GM21526 (cell line): ENCODE results near the gene LPP.
"Not testable (repeated sequence)": the region's sequence is repeated elsewhere in the genome, so short reads cannot be mapped to it uniquely, and the experiment has no call there.

Experiments used
- ATAC-seq: cut with Tn5 transposase; IDR thresholded peaks from one replicate; pipeline ENCODE4 v1.9.1; 2021; ENCODE audit warnings: moderate library complexity; ENCODE audit not compliant: unreplicated experiment, low FRiP score

LPP gene, protein sequence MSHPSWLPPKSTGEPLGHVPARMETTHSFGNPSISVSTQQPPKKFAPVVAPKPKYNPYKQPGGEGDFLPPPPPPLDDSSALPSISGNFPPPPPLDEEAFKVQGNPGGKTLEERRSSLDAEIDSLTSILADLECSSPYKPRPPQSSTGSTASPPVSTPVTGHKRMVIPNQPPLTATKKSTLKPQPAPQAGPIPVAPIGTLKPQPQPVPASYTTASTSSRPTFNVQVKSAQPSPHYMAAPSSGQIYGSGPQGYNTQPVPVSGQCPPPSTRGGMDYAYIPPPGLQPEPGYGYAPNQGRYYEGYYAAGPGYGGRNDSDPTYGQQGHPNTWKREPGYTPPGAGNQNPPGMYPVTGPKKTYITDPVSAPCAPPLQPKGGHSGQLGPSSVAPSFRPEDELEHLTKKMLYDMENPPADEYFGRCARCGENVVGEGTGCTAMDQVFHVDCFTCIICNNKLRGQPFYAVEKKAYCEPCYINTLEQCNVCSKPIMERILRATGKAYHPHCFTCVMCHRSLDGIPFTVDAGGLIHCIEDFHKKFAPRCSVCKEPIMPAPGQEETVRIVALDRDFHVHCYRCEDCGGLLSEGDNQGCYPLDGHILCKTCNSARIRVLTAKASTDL

DNA sequence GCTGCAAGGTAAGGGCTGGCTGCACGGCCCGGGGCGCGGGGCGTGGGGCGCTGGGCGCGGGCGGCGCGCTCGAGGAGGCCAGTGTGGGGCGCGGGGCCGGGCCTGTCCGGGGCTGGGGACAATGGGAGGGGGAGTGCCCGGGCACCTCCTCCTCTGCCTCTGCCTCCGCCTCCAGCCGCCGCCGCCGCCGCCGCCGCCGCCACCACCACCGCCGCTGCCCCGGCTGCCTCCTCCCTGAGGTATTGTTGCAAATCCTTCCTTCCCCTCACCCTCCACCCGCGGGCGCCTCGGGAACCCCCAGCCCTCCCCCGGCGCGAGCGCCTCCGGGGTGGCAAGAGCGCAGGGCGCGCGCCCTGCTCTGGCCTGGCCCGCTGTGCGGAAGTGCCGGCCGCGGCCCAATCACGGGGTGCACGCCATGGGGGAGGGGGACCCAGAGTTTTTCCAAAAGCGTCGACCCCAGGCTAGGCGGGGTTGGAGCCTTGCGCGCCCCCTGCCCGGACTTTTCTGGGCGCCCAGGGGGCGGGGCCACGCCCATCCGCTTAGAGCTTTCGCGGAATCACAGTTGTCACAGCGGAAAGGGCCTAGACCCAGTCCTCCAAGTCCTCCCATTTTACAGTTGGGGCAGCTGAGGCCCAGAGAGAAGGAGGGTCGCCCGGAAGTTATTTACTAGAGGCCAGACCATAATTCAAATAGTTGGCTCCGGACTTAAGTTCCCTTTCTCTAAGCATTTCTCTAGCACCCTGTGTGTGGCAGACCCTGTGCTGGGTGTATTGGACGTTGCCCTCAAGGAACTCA is at the start of gene LPP:
LPP (plus strand) TSS at position 144 of the 795 bp plus-strand sequence. CDS start 251,964 bp downstream, outside the sequence.
- ATAC-seq, result peak; percentile 87

DNA sequence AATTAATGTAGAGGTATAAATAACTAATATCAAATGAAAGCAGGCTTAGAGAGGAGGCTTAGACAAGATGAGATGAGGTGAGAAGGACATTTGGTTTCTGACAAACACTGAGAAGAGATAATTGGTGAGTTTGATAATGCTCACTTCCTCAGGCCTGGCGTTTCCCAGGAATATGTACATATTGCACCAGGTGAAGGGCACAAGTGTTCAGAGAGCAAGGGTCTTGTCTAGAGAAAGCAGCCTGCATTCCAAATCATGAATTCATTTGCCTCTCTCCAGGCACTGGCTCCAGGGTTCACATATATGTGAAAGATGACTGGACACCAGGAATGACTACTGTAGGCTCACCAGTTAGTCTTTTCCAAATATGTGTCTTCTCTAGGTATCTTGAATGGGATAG is 48.0 kb upstream of the LPP start:
- ATAC-seq, result no peak

DNA sequence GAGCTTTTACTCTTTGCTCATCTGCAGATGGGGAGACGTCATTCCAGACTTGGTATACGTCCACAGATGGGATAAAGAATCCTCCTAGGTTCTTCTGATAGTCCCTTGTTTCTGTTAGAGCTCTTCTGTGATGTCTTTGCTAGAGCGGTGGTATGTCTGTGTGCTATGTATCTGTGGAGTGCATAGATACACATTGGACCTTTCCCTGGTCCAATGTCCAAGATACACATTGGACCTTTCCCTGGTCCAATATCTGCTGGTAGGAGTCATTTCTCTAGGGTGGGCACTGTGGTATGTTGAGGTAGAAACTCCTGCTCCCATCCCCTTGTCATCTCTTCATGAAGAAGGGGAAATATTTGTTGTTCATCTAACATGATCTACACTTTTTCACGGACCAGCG is 47.5 kb upstream of the LPP start:
- ATAC-seq, result no peak

DNA sequence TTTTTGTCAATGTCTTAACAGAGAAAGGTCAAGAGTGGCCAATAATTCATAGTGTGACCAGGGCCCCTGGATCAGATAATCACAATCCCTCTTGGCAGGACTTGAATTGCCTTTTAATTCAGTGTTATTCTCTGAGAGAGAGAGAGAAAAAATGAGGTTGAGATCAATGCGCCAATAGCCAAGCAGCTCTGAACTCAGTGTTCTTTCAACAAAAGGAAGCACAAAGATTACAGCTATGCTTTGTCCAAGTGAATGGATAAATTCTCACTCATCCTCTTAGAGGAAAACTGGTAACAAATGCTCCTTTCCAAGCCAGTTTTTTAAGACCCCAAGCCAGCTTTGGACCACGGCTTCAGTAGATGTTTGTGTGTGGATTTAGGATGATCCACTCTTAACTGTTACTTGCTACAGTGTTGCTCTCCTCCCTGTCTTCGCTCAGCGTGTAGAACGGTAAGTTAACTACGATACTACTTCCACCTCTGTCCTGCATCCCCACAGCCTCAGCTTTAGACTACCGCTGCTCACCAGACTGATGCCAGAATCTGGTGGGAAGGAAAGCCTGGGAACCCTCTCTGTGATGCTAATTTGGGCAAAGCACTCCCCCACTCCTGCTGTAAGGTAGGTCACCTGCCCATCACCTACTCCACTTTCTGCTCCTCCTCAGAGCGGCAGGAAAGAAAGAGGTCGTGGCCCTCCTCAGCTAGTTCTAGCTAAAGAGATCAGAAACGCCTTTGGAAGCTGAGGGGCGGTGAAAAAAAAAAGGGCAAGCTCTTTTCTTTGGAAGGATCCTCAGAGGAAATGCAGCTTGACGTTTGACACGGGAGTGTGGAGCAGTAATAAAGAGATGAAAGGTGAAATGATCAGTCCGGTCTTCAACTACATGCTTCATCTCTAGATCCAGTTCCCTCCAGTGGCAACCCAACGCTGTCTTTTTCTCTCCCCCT is 46.8 kb upstream of the LPP start:
- no peak for ATAC-seq

DNA sequence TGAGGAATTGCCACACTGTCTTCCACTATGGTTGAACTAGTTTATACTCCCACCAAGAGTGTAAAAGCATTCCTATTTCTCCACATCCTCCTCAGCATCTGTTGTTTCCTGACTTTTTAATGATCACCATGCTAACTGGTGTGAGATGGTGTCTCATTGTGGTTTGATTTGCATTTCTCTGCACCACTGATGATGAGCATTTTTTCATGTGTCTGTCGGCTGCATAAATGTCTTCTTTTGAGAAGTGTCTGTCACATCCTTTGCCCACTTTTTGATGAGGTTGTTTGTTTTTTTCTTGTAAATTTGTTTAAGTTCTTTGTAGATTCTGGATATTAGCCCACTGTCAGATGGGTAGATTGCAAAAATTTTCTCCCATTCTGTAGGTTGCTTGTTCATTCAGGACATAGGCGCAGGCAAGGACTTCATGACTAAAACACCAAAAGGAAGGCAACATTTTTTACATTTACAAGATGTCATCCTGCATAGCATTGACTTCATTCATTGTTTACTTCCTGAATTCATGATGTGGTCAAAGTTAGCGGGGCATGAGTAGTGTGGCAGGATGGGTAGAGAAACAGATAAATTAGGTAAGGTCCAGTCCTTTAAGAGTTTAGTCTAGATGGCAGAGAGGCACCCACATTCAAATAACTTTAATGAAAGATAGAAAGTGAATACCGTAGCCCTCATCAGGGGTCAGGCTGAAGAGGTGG is 45.1 kb upstream of the LPP start:
- ATAC-seq, result no peak

DNA sequence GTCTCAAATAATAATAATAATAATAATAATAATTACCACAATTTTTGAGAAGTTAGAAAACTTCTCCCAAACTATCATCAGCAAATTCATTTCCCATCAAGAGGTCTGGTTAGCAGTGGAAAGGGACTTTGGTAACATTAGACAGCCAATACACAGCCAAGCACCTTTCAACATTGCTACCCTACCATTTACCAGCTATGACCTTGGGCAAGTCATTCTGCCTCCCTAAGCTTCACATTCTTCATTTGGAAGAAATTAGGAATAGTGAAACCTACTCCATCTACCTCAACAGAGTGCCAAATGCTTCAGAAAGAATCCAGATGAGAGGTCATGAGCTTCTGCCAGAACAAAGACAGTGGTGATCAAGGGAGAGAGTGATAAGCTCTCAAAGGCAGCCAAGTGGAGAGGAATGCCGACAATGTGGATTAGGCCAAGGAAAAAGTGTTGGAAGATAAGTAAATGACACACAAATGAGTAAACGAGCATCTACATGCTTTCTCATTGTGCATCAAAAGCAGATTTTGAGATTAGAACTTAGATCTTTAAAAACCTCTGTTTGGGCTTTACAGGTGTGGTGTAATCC is 42.9 kb upstream of the LPP start:
- no peak for ATAC-seq

DNA sequence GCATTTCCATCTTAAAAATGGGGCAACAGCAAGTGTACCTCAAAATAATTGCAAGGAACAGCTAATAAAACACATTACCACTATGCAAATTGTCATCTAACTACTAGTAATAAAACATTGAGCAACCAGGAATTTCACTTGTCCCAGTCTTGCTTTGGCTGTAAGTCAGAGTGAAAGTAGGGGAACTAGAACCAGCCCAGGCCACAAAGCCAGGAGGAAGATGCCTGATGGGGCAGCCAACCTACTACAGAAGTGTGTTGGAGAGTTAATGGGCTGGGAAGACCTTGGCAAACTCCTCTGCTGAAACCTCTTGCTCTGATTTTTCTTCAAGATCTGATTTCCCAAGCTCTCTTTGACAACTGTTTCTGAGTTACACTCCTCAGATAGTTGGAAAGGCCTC is 40.2 kb upstream of the LPP start:
- ATAC-seq, result no peak

DNA sequence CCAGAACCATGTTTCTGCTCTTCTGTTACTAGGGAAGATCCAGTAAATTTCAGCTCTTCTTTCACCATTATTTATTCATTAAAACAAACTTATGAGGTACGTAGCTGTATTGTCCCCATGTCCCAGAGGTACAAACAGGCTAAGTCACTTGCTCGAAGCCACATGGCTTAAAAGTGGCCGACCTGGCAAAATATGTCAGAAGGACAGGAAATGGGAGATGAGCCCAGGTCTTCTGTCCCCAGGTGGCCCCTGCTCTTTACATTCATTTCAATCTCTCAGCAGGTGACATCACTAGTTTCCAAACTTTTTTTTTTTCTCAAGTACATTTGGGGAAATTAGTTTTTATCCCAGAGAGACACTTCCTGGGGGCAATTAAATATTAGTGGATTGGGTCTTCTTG is 34.1 kb upstream of the LPP start:
- ATAC-seq, result no peak

DNA sequence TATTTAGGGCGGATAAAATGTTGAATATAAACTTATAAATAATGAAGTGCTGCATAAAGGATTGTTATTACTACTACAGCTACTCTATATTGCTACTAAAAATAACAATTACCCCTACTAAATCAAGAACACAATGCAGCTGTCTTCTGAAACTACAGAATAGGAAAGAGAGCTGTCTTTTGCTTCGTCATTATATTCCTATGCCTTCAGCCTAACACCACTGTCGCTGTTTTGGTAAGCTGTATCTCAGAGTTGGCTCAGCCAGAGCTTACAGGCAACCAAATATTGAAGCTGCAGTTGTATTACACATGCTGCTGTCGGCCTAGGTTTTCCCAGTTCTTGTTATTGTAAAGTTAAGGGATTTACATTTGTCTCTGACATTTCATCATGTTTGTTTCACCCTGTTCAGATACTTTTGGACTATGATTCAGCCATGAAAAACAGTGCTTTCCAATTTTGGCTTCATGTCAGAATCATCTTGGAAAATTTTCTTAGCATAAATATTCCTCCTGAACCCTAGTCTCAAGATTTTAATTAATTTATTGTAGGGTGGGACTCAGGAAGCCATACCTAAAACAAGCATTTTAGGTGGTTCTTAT is 31.3 kb upstream of the LPP start:
- ATAC-seq, result no peak

DNA sequence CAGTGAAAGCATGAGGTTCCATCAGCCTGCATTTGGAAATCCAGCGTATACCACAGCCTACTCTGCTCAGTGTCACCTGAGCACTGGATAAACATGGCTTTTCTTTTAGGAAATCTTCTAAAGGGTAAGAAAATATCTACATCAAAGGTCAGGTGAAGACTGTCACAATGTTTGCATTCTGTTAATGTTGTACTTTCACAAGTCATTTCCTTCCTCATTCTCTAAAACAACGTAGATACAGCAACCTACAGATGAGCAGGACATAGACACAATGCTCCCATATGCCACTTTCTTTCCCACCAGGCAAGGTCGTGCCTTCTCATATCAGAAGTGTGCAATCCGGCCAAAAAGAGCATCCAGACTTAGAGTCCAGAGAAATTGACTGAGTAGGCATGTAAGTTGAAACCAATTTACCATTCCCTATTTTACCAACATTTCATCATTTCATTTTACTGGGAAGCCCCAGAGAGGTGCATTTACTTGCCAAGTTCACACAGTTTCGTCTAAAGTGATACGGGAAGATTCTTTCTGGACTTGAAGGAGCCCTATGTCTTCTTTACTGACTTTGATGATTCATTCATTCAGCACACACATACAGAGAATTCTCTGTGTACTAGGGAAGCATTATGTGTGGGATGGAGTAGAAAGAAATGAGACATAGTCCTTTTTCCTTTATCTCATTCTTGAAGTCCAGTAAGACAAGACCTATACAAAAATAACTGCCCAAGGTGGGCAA is 30.6 kb upstream of the LPP start:
- no peak for ATAC-seq

DNA sequence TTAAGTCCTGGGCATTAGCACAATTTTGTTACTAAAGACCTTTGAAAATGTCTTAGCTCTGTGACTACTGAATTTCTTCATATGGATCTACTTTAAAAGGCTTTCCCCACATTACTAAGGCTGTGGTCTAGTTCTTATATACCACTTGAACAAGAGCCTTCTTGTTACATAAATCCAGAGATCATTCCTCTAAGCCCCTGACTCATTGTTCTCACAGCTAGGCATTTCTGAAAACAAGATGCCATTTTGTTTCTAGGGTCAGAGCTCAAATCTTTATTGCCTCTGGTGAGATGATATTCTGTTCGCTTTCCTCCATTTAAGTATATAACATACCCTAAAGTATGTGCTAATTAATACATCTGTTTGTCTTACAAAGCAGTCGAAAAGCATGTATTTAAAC is 29.8 kb upstream of the LPP start:
- ATAC-seq, result no peak

DNA sequence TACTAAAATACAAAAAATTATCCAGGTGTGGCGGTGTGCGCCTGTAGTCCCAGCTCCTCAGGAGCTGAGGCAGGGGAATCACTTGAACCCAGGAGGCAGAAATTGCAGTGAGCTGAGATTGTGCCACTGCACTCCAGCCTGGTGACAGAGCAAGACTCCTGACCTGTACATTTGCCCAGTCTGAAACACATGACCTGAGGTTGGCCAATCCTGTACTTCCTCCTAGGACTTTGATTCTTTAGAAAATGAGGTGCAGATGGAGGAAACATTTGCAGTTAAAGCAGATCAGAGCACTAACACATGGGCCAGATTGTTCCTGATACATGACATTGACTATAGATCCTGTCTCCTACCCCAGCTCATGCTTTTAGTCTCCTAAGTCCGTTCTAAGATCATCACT is 28.9 kb upstream of the LPP start:
- ATAC-seq, result no peak

DNA sequence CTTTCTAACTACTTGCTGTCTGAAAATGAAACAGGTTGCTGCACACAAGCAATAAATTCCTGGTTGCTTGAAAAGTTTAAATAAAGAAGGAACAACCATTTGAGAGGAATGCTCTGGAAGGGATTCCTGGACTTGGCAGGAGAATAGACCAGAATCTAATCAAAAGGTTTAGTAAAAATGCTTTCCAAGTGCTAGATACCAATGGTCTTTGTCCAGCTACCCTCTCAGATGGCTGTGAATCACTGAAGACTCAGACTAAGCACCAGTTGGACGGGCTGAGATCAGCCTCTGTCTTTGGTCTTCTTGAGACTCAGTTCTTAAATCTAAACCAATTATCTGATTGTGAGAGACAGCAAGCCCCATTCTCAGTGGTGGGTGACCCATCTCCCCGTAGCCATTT is 27.7 kb upstream of the LPP start:
- ATAC-seq, result no peak

DNA sequence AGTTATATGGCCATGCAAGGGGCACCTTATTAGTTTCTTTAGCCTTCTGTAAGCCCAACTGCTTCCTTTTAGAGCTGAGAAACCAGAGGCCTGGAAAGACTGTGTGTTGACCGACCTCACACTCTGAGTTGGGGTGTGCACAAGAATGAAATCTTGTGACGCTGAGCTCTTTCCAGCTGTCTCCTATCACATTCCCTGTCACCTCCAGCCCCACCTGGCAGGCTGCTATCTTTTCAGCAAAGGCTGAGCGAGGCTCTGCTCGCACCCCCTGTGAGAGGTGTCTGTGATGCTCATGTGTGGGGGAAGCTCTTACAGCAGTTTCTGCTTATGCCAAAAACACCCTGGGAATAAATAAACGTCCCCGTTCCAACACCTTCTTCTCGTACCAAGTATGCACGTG is 27.0 kb upstream of the LPP start:
- ATAC-seq, result no peak

DNA sequence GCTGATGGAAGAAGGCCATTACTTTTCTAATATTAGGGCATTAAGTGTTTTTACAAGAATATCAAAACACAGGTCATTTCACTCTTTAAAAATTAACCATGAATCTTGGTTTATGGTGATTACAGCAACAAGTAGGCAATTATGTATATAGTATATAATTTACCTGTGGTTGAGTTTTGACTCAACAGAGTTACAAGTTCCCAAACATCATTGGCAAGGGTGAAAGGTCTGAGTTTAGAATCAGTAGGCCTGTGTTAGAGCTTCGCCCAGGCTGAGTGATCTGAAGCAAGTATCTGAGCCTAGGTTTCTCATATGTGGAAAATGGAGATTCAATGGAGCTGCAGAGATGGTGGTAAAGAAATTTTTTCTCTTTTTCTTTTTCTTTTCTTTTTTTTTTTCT is 25.1 kb upstream of the LPP start:
- ATAC-seq, result no peak

DNA sequence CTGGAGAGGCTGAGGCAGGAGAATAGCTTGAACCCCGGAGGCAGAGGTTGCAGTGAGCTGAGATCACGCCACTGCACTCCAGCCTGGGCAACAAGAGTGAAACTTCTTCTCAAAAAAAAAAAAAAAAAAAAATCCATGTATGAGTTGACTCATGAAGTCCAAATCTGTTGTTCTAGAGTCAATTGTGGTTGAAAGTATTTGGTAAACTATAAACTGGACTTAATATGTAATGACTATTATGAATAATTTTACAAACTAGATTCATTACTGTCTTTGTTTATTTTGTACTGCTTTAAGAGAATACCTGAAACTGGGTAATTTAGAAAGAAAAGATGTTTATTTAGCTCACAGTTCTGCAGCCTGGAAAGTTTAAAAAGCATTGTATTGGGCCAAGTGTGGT is 22.9 kb upstream of the LPP start:
- ATAC-seq, result not testable (repeated sequence)

DNA sequence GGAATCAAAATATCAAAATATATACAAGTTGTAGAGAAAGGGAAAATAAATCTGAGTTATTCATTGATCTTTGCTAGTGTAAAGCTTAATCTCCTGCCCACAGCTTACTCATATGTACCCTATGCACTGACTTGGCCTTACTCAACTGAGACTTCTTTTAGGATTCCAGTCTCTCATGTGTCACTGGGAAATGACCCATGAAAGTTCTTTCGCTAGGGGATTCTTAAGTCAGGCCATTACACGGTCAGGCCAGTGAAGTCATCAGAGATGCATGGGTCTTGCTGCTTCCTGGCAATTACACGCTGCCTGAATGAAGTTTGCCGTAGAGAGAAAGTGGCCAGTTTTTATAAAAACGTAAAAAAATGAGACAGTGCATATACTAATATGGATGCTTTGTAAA is 20.7 kb upstream of the LPP start:
- no peak for ATAC-seq

DNA sequence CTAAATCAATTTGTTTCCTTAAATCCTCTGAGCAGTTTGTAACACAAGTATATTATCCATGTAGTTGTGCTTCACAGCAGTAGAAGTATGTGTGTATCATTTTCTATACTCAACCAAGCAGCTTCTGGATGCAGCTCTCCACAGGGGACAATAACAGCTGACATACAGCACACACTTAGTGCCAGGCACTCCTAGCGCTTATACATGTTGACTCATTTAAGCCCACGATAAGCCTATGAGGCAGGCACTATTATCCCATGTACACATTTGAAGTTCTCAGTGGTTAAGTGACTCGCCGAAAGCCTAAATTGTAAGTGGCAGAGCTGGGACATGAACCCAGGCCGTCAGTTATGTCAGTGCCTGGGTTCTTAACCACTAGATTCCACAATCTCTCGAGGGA is 20.3 kb upstream of the LPP start:
- no peak for ATAC-seq
